Occipital lobe (tissue), 3 donors: Measurements from ENCODE around the gene FLOT2. TPM values are rescaled to one million over a fixed set of nuclear protein-coding genes. Genes with fewer than 3 reads are reported as not detected.
"Not testable (repeated sequence)": the region's sequence is repeated elsewhere in the genome, so short reads cannot be mapped to it uniquely, and the experiment has no call there.

Experiments used
- DNase-seq: peaks from one replicate; lab custom pipeline; 2025; lab: John Stamatoyannopoulos, UW
- small RNA-seq: library from RNA; depleted of rRNA; stranded (forward); fragments of <200 nt; gene quantifications from one replicate; pipeline ENCODE3, GENCODE V24; 2014
- total RNA-seq: library from RNA; depleted of rRNA; stranded (reverse); fragments of >200 nt; gene quantifications from one replicate; pipeline ENCODE4 v1.2.3, GENCODE V29; 2014

Gene FLOT2
- total RNA-seq, 1 donor from 2014 or later = 20.0 TPM

GRCh38 chr17:28846231-28846630, 51.3 kb downstream of the FLOT2 start:
- no peak for DNase-seq

GRCh38 chr17:28843816-28844148, 53.8 kb downstream of the FLOT2 start:
- no peak for DNase-seq

- peak; percentile 69 for DNase-seq
Observed at GRCh38 chr17:28842282-28843012, 55.1 kb downstream of the FLOT2 start, which contains the start of gene FAM222B. TSS of gene FAM222B (minus strand) at chr17:28842790. CDS start at chr17:28766667, 76,123 bp downstream.

GRCh38 chr17:28841901-28842281, 55.6 kb downstream of the FLOT2 start:
- no peak for DNase-seq

GRCh38 chr17:28839221-28839620, 58.3 kb downstream of the FLOT2 start:
- no peak for DNase-seq

- DNase-seq = not testable (repeated sequence)
Observed at GRCh38 chr17:28836541-28836940, 61.0 kb downstream of the FLOT2 start.

GRCh38 chr17:28834420-28834819, 63.1 kb downstream of the FLOT2 start:
- DNase-seq = no peak

Small RNA genes lying within 50 kb of the gene (small RNA-seq; reads per million reads assigned to genes)
- not detected for gene RF00019

Other genes starting within 250 kb of the FLOT2 start
- 33.5 TPM for gene SDF2, start 235.8 kb downstream of the FLOT2 start, total RNA-seq
- 32.3 TPM for gene SUPT6H, start 235.5 kb downstream of the FLOT2 start, total RNA-seq
- gene PROCA1, start 185.8 kb downstream of the FLOT2 start, total RNA-seq = 3.3 TPM
- 10.6 TPM for gene RAB34, start 179.9 kb downstream of the FLOT2 start, total RNA-seq
- gene RPL23A, start 177.7 kb downstream of the FLOT2 start, total RNA-seq = 414 TPM
- not detected for gene TLCD1, start 171.5 kb downstream of the FLOT2 start, total RNA-seq
- 0.62 TPM for gene NEK8, start 168.9 kb downstream of the FLOT2 start, total RNA-seq
- gene TRAF4, start 153.7 kb downstream of the FLOT2 start, total RNA-seq = 35.6 TPM
- gene FAM222B, start 54.9 kb downstream of the FLOT2 start, total RNA-seq = 2.7 TPM
- 21.8 TPM for gene ERAL1, start 42.7 kb downstream of the FLOT2 start, total RNA-seq
- gene DHRS13, start 5.3 kb upstream of the FLOT2 start, total RNA-seq = 27.1 TPM
- gene PHF12, start 53.8 kb upstream of the FLOT2 start, total RNA-seq = 44.8 TPM
- 36.2 TPM for gene SEZ6, start 108.3 kb upstream of the FLOT2 start, total RNA-seq
- gene PIPOX, start 145.4 kb upstream of the FLOT2 start, total RNA-seq = 4.1 TPM